HepG2 (cell line): ENCODE data around the gene ABCA4. TPM values are rescaled to one million over a fixed set of nuclear protein-coding genes. Genes with fewer than 3 reads are reported as not detected.

Source experiments
- ARNT ChIP-seq: fragments of 450-650 bp; IDR thresholded peaks from 2 replicates; pipeline ENCODE4 v1.6.1; 2017
- CEBPB ChIP-seq: IDR thresholded peaks from 2 replicates; pipeline ENCODE4 v1.6.1; 2011; ENCODE audit warnings: low read depth, low read length, improper control_type of control experiment, borderline replicate concordance
- MZF1 ChIP-seq: sonication (generic); formaldehyde crosslinking; IDR thresholded peaks from 2 replicates; pipeline ENCODE4 v1.8.1; 2023; ENCODE audit warnings: mild to moderate bottlenecking, missing genetic modification reagents, borderline replicate concordance
- NFYC ChIP-seq: IDR thresholded peaks from 2 replicates; pipeline ENCODE4 v1.6.1; 2016; ENCODE audit warnings: missing genetic modification reagents, missing compliant biosample characterization
- PAF1 ChIP-seq: IDR thresholded peaks from 2 replicates; pipeline ENCODE4 v1.6.1; 2016; ENCODE audit warnings: missing genetic modification reagents, missing compliant biosample characterization
- PHF8 ChIP-seq: sonication (generic); formaldehyde crosslinking; IDR thresholded peaks from 2 replicates; pipeline ENCODE4 v1.5.0; 2020; ENCODE audit warnings: missing genetic modification reagents
- RARA ChIP-seq: IDR thresholded peaks from 2 replicates; pipeline ENCODE4 v1.6.1; 2016; ENCODE audit warnings: missing genetic modification reagents, missing compliant biosample characterization
- SALL1 ChIP-seq: sonication (generic); formaldehyde crosslinking; IDR thresholded peaks from 2 replicates; pipeline ENCODE4 v1.8.0; 2022; ENCODE audit warnings: mild to moderate bottlenecking, missing genetic modification reagents
- TEAD2 ChIP-seq: sonication (generic); formaldehyde crosslinking; IDR thresholded peaks from 2 replicates; pipeline ENCODE4 v1.9.0; 2021; ENCODE audit warnings: missing genetic modification reagents
- THAP11 ChIP-seq: IDR thresholded peaks from 2 replicates; pipeline ENCODE4 v1.6.1; 2016; ENCODE audit warnings: missing biosample characterization, missing genetic modification reagents
- ZFY ChIP-seq: sonication (generic); formaldehyde crosslinking; IDR thresholded peaks from 2 replicates; pipeline ENCODE4 v1.4.0; 2020; ENCODE audit warnings: missing genetic modification reagents
- ZKSCAN8 ChIP-seq: IDR thresholded peaks from 2 replicates; pipeline ENCODE4 v1.6.1; 2016; ENCODE audit warnings: borderline replicate concordance, missing genetic modification reagents, missing compliant biosample characterization
- ZNF350 ChIP-seq: sonication (generic); formaldehyde crosslinking; IDR thresholded peaks from 2 replicates; pipeline ENCODE4 v1.4.0; 2020; ENCODE audit warnings: mild to moderate bottlenecking, low read depth, missing genetic modification reagents, borderline replicate concordance
- ZNF598 ChIP-seq: sonication (generic); formaldehyde crosslinking; IDR thresholded peaks from 2 replicates; pipeline ENCODE4 v1.5.1; 2020; ENCODE audit warnings: mild to moderate bottlenecking, missing genetic modification reagents, borderline replicate concordance
- ZNF670 ChIP-seq: sonication (generic); formaldehyde crosslinking; IDR thresholded peaks from 2 replicates; pipeline ENCODE4 v1.8.0; 2022; ENCODE audit warnings: mild to moderate bottlenecking, missing genetic modification reagents, borderline replicate concordance
- ZZZ3 ChIP-seq: sonication (generic); formaldehyde crosslinking; IDR thresholded peaks from 2 replicates; pipeline ENCODE4 v1.4.0; 2020; ENCODE audit warnings: missing genetic modification reagents, mild to moderate bottlenecking, borderline replicate concordance
- polyA plus RNA-seq, 8 experiments: library from polyadenylated mRNA; depleted of rRNA in 3 of 8; stranded (reverse) in 7 of 8; unstranded in 1 of 8; fragments of >200 nt; fragmentation: Illumina TruSeq in 4 of 8; extraction: Trizol in 4 of 8; gene quantifications; 2 replicates each; pipeline versions ENCODE4 v1.2.1 to v1.2.3, GENCODE V29; 2011 to 2016; ENCODE audit warnings: low read depth in 4 of 8, missing spikeins in 1 of 8, mixed read lengths in 1 of 8; ENCODE audit not compliant: insufficient read depth in 1 of 8
- total RNA-seq, 5 experiments: library from RNA; depleted of rRNA; stranded (reverse); fragments of >200 nt; fragmentation: Illumina TruSeq; extraction: Trizol; gene quantifications; 2 replicates each; pipeline ENCODE4 v1.2.3, GENCODE V29; 2016; ENCODE audit warnings: low read depth in 1 of 5
- TF ChIP-seq, protein P1 (sequence below): sonication (generic); formaldehyde crosslinking; IDR thresholded peaks from 2 replicates; pipeline ENCODE4 v1.5.1; 2020; ENCODE audit warnings: mild to moderate bottlenecking, missing genetic modification reagents, moderate library complexity
- TF ChIP-seq, protein P2 (sequence below): sonication (generic); formaldehyde crosslinking; IDR thresholded peaks from 2 replicates; pipeline ENCODE4 v1.5.1; 2020; ENCODE audit warnings: mild to moderate bottlenecking, missing genetic modification reagents, moderate library complexity
- TF ChIP-seq, protein P3 (sequence below): IDR thresholded peaks from 2 replicates; pipeline ENCODE4 v1.6.1; 2016
- TF ChIP-seq, protein P4 (sequence below): sonication (generic); formaldehyde crosslinking; IDR thresholded peaks from 2 replicates; pipeline ENCODE4 v1.8.0; 2022; ENCODE audit warnings: missing genetic modification reagents, mild to moderate bottlenecking, borderline replicate concordance

The ABCA4 gene
- total and polyA plus RNA-seq, 2 of the 13 experiments (the other 11 are each of a cell fraction or from before 2014, with no cell fraction given), result 0.24 to 0.67 TPM

GRCh38 chr1:94012708-94013366 lies 108.1 kb downstream of the ABCA4 start (continued):
- TF ChIP-seq TEAD2, result no peak
- TF ChIP-seq MZF1 (CRISPR knock-in tag), result no peak
- TF ChIP-seq, protein P1, sequence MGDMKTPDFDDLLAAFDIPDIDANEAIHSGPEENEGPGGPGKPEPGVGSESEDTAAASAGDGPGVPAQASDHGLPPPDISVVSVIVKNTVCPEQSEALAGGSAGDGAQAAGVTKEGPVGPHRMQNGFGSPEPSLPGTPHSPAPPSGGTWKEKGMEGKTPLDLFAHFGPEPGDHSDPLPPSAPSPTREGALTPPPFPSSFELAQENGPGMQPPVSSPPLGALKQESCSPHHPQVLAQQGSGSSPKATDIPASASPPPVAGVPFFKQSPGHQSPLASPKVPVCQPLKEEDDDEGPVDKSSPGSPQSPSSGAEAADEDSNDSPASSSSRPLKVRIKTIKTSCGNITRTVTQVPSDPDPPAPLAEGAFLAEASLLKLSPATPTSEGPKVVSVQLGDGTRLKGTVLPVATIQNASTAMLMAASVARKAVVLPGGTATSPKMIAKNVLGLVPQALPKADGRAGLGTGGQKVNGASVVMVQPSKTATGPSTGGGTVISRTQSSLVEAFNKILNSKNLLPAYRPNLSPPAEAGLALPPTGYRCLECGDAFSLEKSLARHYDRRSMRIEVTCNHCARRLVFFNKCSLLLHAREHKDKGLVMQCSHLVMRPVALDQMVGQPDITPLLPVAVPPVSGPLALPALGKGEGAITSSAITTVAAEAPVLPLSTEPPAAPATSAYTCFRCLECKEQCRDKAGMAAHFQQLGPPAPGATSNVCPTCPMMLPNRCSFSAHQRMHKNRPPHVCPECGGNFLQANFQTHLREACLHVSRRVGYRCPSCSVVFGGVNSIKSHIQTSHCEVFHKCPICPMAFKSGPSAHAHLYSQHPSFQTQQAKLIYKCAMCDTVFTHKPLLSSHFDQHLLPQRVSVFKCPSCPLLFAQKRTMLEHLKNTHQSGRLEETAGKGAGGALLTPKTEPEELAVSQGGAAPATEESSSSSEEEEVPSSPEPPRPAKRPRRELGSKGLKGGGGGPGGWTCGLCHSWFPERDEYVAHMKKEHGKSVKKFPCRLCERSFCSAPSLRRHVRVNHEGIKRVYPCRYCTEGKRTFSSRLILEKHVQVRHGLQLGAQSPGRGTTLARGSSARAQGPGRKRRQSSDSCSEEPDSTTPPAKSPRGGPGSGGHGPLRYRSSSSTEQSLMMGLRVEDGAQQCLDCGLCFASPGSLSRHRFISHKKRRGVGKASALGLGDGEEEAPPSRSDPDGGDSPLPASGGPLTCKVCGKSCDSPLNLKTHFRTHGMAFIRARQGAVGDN (CRISPR knock-in tag), result peak; percentile 69; the same call in 1 of the 2 replicates
- TF ChIP-seq NFYC (CRISPR knock-in tag), result no peak
- TF ChIP-seq, protein P2, sequence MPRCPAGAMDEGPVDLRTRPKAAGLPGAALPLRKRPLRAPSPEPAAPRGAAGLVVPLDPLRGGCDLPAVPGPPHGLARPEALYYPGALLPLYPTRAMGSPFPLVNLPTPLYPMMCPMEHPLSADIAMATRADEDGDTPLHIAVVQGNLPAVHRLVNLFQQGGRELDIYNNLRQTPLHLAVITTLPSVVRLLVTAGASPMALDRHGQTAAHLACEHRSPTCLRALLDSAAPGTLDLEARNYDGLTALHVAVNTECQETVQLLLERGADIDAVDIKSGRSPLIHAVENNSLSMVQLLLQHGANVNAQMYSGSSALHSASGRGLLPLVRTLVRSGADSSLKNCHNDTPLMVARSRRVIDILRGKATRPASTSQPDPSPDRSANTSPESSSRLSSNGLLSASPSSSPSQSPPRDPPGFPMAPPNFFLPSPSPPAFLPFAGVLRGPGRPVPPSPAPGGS (CRISPR knock-in tag), result 0 out of 2 replicates have a peak, but pooled peaks have one; percentile 55
- TF ChIP-seq ZFY (CRISPR knock-in tag), result 0 out of 2 replicates have a peak, but pooled peaks have one; percentile 17
- no peak for TF ChIP-seq RARA (CRISPR knock-in tag)
- TF ChIP-seq THAP11, result no peak
- TF ChIP-seq CEBPB, result no peak
- peak; percentile 61; the same call in 1 of the 2 replicates for TF ChIP-seq ZNF598 (CRISPR knock-in tag)
- no peak for TF ChIP-seq ZNF670 (CRISPR knock-in tag)
- 0 out of 2 replicates have a peak, but pooled peaks have one; percentile 16 for TF ChIP-seq ZNF350
- no peak for TF ChIP-seq ZKSCAN8
- no peak for TF ChIP-seq PHF8
- TF ChIP-seq, protein P3, sequence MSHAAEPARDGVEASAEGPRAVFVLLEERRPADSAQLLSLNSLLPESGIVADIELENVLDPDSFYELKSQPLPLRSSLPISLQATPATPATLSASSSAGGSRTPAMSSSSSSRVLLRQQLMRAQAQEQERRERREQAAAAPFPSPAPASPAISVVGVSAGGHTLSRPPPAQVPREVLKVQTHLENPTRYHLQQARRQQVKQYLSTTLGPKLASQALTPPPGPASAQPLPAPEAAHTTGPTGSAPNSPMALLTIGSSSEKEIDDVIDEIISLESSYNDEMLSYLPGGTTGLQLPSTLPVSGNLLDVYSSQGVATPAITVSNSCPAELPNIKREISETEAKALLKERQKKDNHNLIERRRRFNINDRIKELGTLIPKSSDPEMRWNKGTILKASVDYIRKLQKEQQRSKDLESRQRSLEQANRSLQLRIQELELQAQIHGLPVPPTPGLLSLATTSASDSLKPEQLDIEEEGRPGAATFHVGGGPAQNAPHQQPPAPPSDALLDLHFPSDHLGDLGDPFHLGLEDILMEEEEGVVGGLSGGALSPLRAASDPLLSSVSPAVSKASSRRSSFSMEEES (CRISPR knock-in tag), result 0 out of 2 replicates have a peak, but pooled peaks have one; percentile 32
- TF ChIP-seq, protein P4, sequence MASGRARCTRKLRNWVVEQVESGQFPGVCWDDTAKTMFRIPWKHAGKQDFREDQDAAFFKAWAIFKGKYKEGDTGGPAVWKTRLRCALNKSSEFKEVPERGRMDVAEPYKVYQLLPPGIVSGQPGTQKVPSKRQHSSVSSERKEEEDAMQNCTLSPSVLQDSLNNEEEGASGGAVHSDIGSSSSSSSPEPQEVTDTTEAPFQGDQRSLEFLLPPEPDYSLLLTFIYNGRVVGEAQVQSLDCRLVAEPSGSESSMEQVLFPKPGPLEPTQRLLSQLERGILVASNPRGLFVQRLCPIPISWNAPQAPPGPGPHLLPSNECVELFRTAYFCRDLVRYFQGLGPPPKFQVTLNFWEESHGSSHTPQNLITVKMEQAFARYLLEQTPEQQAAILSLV (CRISPR knock-in tag), result no peak
- peak; percentile 36; the same call in 1 of the 2 replicates for TF ChIP-seq SALL1 (CRISPR knock-in tag)
- no peak for TF ChIP-seq PAF1
- TF ChIP-seq ARNT, result no peak
- TF ChIP-seq ZZZ3 (CRISPR knock-in tag), result no peak
